Stimulated activated memory B cell treated with anti-CD40 and anti-IgM and Interleukin-4, amounts not matched to agents 10 μg/mL and 1 μg/mL and 100 μg/mL, for 72 hours (primary cell): ENCODE data around the gene VIPR2.
A peak's percentile ranks its signal among the peaks of the same experiment; 100 is the strongest.

Experiments used
- ATAC-seq: fragments of 150-1000 bp; cut with Tn5 transposase; 2 replicates; pipeline ENCODE4 v1.10.0; 2021
- H3K27ac Mint-ChIP-seq: one replicate; pipeline ENCODE4 v1.8.0; 2022; ENCODE audit warnings: mild to moderate bottlenecking, mixed read lengths
- H3K27me3 Mint-ChIP-seq: one replicate; pipeline ENCODE4 v1.8.0; 2022; ENCODE audit warnings: mixed read lengths
- H3K36me3 Mint-ChIP-seq: one replicate; pipeline ENCODE4 v1.8.0; 2022; ENCODE audit warnings: mixed read lengths
- H3K4me1 Mint-ChIP-seq: one replicate; pipeline ENCODE4 v1.8.0; 2022; ENCODE audit warnings: mixed read lengths
- H3K4me3 Mint-ChIP-seq: one replicate; pipeline ENCODE4 v1.8.0; 2022; ENCODE audit warnings: mild to moderate bottlenecking, moderate library complexity, mixed read lengths
- H3K9me3 Mint-ChIP-seq: one replicate; pipeline ENCODE4 v1.8.0; 2022; ENCODE audit warnings: mixed read lengths

The VIPR2 gene

GRCh38 chr7:159038066-159038465 is 106.6 kb downstream of the VIPR2 start:
- H3K4me3 Mint-ChIP-seq: no peak overlapping the region
- ATAC-seq: no peak
- H3K27ac Mint-ChIP-seq: no peak overlapping the region
- H3K27me3 Mint-ChIP-seq: peaks cover 32% of the 10 kb centered on the region
- no peaks in the 10 kb centered on the region for H3K36me3 Mint-ChIP-seq
- no peaks in the 10 kb centered on the region for H3K4me1 Mint-ChIP-seq
- peaks cover 3% of the 10 kb centered on the region for H3K9me3 Mint-ChIP-seq

- Mint-ChIP-seq H3K27me3 (peaks cover 40% of the 10 kb centered on the region), H3K4me3 (no peak overlapping the region), H3K4me1 (no peaks in the 10 kb centered on the region), H3K27ac (no peak overlapping the region), H3K36me3 (no peaks in the 10 kb centered on the region), H3K9me3 (no peaks in the 10 kb centered on the region)
- ATAC-seq: peak; percentile 28
Observed at GRCh38 chr7:159036916-159037605, 107.6 kb downstream of the VIPR2 start.

- no peak overlapping the region for H3K4me3 Mint-ChIP-seq
- no peak for ATAC-seq
- no peaks in the 10 kb centered on the region for H3K9me3 Mint-ChIP-seq
- no peak overlapping the region for H3K27ac Mint-ChIP-seq
- H3K27me3 Mint-ChIP-seq: peaks cover 54% of the 10 kb centered on the region
- H3K4me1 Mint-ChIP-seq: peaks cover 6% of the 10 kb centered on the region
- H3K36me3 Mint-ChIP-seq: no peaks in the 10 kb centered on the region
Observed at GRCh38 chr7:159035571-159036073, 109.0 kb downstream of the VIPR2 start.

- Mint-ChIP-seq H3K27me3 (peaks cover 54% of the 10 kb centered on the region), H3K4me3 (no peak overlapping the region), H3K9me3 (no peaks in the 10 kb centered on the region), H3K4me1 (peaks cover 8% of the 10 kb centered on the region), H3K36me3 (no peaks in the 10 kb centered on the region), H3K27ac (no peak overlapping the region)
- no peak for ATAC-seq
Observed at GRCh38 chr7:159034988-159035387, 109.7 kb downstream of the VIPR2 start.

- Mint-ChIP-seq H3K4me3 (no peak overlapping the region), H3K27me3 (peaks cover 54% of the 10 kb centered on the region), H3K9me3 (no peaks in the 10 kb centered on the region), H3K27ac (no peak overlapping the region), H3K4me1 (peaks cover 8% of the 10 kb centered on the region), H3K36me3 (no peaks in the 10 kb centered on the region)
- ATAC-seq: no peak
Observed at GRCh38 chr7:159034394-159034793, 110.3 kb downstream of the VIPR2 start.

- peaks cover 8% of the 10 kb centered on the region for H3K4me1 Mint-ChIP-seq
- no peak for ATAC-seq
- no peak overlapping the region for H3K27ac Mint-ChIP-seq
- no peaks in the 10 kb centered on the region for H3K36me3 Mint-ChIP-seq
- no peaks in the 10 kb centered on the region for H3K9me3 Mint-ChIP-seq
- H3K4me3 Mint-ChIP-seq: no peak overlapping the region
- peaks cover 58% of the 10 kb centered on the region for H3K27me3 Mint-ChIP-seq
Observed at GRCh38 chr7:159033956-159034355, 110.7 kb downstream of the VIPR2 start.

- H3K4me3 Mint-ChIP-seq: no peak overlapping the region
- no peaks in the 10 kb centered on the region for H3K36me3 Mint-ChIP-seq
- no peaks in the 10 kb centered on the region for H3K9me3 Mint-ChIP-seq
- peaks cover 59% of the 10 kb centered on the region for H3K27me3 Mint-ChIP-seq
- peaks cover 8% of the 10 kb centered on the region for H3K4me1 Mint-ChIP-seq
- no peak overlapping the region for H3K27ac Mint-ChIP-seq
- ATAC-seq: no peak
Observed at GRCh38 chr7:159033473-159033825, 111.2 kb downstream of the VIPR2 start.

- Mint-ChIP-seq H3K4me3 (no peak overlapping the region), H3K9me3 (no peaks in the 10 kb centered on the region), H3K27me3 (peaks cover 59% of the 10 kb centered on the region), H3K4me1 (peaks cover 8% of the 10 kb centered on the region), H3K36me3 (no peaks in the 10 kb centered on the region), H3K27ac (no peak overlapping the region)
- no peak for ATAC-seq
Observed at GRCh38 chr7:159032753-159033472, 111.8 kb downstream of the VIPR2 start.

GRCh38 chr7:159032322-159032721 is 112.3 kb downstream of the VIPR2 start:
- Mint-ChIP-seq H3K27me3 (peaks cover 61% of the 10 kb centered on the region), H3K27ac (no peak overlapping the region), H3K4me3 (no peak overlapping the region), H3K4me1 (peaks cover 8% of the 10 kb centered on the region), H3K36me3 (no peaks in the 10 kb centered on the region), H3K9me3 (no peaks in the 10 kb centered on the region)
- ATAC-seq: no peak

- Mint-ChIP-seq H3K36me3 (no peaks in the 10 kb centered on the region), H3K4me3 (no peak overlapping the region), H3K9me3 (no peaks in the 10 kb centered on the region), H3K27me3 (peaks cover 67% of the 10 kb centered on the region), H3K4me1 (peaks cover 8% of the 10 kb centered on the region), H3K27ac (no peak overlapping the region)
- ATAC-seq: no peak
Observed at GRCh38 chr7:159031750-159032149, 112.9 kb downstream of the VIPR2 start.

GRCh38 chr7:159031135-159031701 is 113.4 kb downstream of the VIPR2 start:
- Mint-ChIP-seq H3K36me3 (no peaks in the 10 kb centered on the region), H3K27me3 (peaks cover 72% of the 10 kb centered on the region), H3K9me3 (no peaks in the 10 kb centered on the region), H3K27ac (no peak overlapping the region), H3K4me3 (peak overlapping the region; percentile 58), H3K4me1 (peaks cover 8% of the 10 kb centered on the region)
- ATAC-seq: no peak

GRCh38 chr7:159030490-159031134 is 114.1 kb downstream of the VIPR2 start:
- ATAC-seq: peak; percentile 21
- H3K9me3 Mint-ChIP-seq: no peaks in the 10 kb centered on the region
- no peak overlapping the region for H3K27ac Mint-ChIP-seq

GRCh38 chr7:159028508-159029401 is 115.9 kb downstream of the VIPR2 start:
- Mint-ChIP-seq H3K4me3 (no peak overlapping the region), H3K36me3 (no peaks in the 10 kb centered on the region), H3K4me1 (peaks cover 8% of the 10 kb centered on the region), H3K27ac (no peak overlapping the region), H3K27me3 (peaks cover 67% of the 10 kb centered on the region), H3K9me3 (no peaks in the 10 kb centered on the region)
- no peak for ATAC-seq

More at GRCh38 chr7:159030490-159031134, 114.1 kb downstream of the VIPR2 start:
- Mint-ChIP-seq H3K4me3 (peak overlapping the region; percentile 58), H3K27me3 (peaks cover 70% of the 10 kb centered on the region), H3K36me3 (no peaks in the 10 kb centered on the region), H3K4me1 (peaks cover 8% of the 10 kb centered on the region)

- peaks cover 8% of the 10 kb centered on the region for H3K4me1 Mint-ChIP-seq
- no peak overlapping the region for H3K4me3 Mint-ChIP-seq
- no peaks in the 10 kb centered on the region for H3K36me3 Mint-ChIP-seq
- no peaks in the 10 kb centered on the region for H3K9me3 Mint-ChIP-seq
- no peak for ATAC-seq
- H3K27ac Mint-ChIP-seq: no peak overlapping the region
- H3K27me3 Mint-ChIP-seq: peaks cover 67% of the 10 kb centered on the region
Observed at GRCh38 chr7:159027789-159028507, 116.7 kb downstream of the VIPR2 start.
